Aorta (tissue), 5 donors: Measurements from ENCODE around the gene CLIC4. TPM values are rescaled to one million over a fixed set of nuclear protein-coding genes. Genes with fewer than 3 reads are reported as not detected.
A peak's percentile ranks its signal among the peaks of the same experiment; 100 is the strongest.

Experiments used
- ATAC-seq: fragments of 200-7000 bp; cut with Tn5 transposase; one replicate; pipeline ENCODE4 v1.9.1; 2022; ENCODE audit warnings: moderate library complexity; ENCODE audit not compliant: low FRiP score
- DNase-seq, 2 donors: peaks; one replicate each; pipeline ENCODE4 v3.0.0-alpha.2; 2020
- H3K27ac ChIP-seq, 2 donors: one replicate each; pipeline ENCODE4 v1.5.1; 2013; ENCODE audit warnings: low read length in 2 of 2, mild to moderate bottlenecking in 2 of 2, moderate library complexity in 2 of 2, control low read depth in 1 of 2, inconsistent platforms in 1 of 2, low read depth in 1 of 2
- H3K27me3 ChIP-seq, 2 donors: one replicate each; pipeline ENCODE4 v1.6.1; 2013; ENCODE audit warnings: control low read depth in 1 of 2, low read length in 1 of 2, mild to moderate bottlenecking in 1 of 2, moderate library complexity in 1 of 2; ENCODE audit not compliant: insufficient read depth in 2 of 2, control insufficient read depth in 1 of 2
- H3K36me3 ChIP-seq, 2 donors: one replicate each; pipeline ENCODE4 v1.6.1; 2013; ENCODE audit warnings: control low read depth in 1 of 2, low read length in 1 of 2, mild to moderate bottlenecking in 1 of 2; ENCODE audit not compliant: insufficient read depth in 2 of 2, control insufficient read depth in 1 of 2
- H3K4me1 ChIP-seq, 2 donors: one replicate each; pipeline ENCODE4 v1.6.1; 2013; ENCODE audit warnings: low read length in 2 of 2, control low read depth in 1 of 2, mild to moderate bottlenecking in 1 of 2, moderate library complexity in 1 of 2; ENCODE audit not compliant: insufficient read depth in 2 of 2, control insufficient read depth in 1 of 2
- H3K4me3 ChIP-seq, 2 donors: one replicate each; pipeline ENCODE4 v1.5.1; 2013; ENCODE audit warnings: low read length in 2 of 2, control low read depth in 1 of 2, mild to moderate bottlenecking in 1 of 2
- H3K9me3 ChIP-seq: one replicate; pipeline ENCODE4 v1.6.1; 2013; ENCODE audit warnings: mild to moderate bottlenecking, low read length; ENCODE audit not compliant: control insufficient read depth
- WGBS, 2 donors: extraction: QIAGEN DNeasy Blood & Tissue Kit; methylation state at CpG; one replicate each; pipeline ENCODE4 v1.1.7; 2013; 5-methylcytosine and 5-hydroxymethylcytosine counted together
- intact Hi-C, 2 donors: fragments of 100-400 bp; cut with DNase I; formaldehyde crosslinking; loops; one replicate each; pipeline versions ENCODE4 v1.14.2 to v1.15.0; 2022
- polyA plus RNA-seq, 2 donors: library from polyadenylated mRNA; stranded (reverse); fragments of 200-250 nt; gene quantifications; one replicate each; pipeline ENCODE4 v1.2.3, GENCODE V29; 2013
- total RNA-seq, 2 donors: library from RNA; stranded (reverse); fragmentation: NEBNext Ultra II Directional; extraction: Animal tissue kit (Norgen Biotek cat#: 25700); gene quantifications; one replicate each; pipeline ENCODE4 v1.2.1, GENCODE V29; 2021
- donor health status: healthy with polysubstance abuse.
- donor health status: Bipolar disorder and iron deficiency.
- donor health status: DM: no; HTN: no; CAD: no.
- donor health status: DM: no; HTN: no; CAD: no.
- donor health status: DM: yes; HTN: yes; CAD: no.

The CLIC4 gene
- total and polyA plus RNA-seq, 4 donors: 278 to 941 (median 399) TPM

DNA sequence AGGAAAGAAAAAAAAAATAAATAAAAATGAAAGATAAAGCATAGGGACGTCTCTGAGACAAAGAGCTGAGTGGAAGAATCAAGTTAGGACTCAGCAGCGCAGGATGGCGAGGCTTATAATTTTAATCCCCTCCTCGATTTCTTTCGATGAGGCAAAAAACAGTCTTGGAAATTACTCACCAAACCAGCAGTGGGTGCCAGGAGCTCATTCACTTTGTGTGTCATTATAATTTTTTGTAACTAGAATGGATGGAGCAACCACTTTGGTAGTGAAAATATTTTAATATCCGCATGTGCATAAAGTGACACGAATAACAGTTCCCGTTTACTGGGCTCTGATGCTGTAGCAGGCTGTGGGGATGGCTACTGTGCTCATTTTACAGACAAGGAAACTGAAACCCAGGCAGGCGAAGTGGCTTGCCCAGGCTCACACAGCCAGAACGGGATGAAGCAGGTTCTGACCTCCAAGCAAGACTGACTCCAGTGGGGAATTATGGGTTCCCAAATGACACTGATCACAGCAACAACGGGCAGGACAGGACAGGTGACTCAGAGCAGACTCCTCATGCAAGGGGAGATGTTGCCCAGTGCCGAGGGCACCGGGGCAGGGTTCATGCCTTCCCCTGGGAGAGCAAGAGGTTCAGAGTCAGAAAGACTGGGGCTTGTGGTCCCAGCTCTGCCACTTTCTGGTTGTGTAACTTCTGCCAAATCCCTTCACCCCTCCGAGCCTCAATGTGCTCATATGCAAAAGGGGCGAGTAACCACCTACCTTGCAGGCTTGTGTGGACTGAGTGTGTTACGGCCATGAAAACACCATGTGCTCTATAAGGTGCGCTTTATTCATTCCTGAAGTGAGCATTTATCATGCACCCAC is 121.2 kb downstream of the CLIC4 start:
- H3K4me1 ChIP-seq: no peaks in the 10 kb centered on the region
- intact Hi-C loops: loop anchor here in 1 of 2 donors (10.0 kb wide), 1 partner anchor 168 kb away; no protein-coding TSS in a partner anchor
- 73 to 80% methylated on average over 17 of the region's 17 CpGs for WGBS, 2 donors
- H3K36me3 ChIP-seq: no peaks in the 10 kb centered on the region
- H3K9me3 ChIP-seq: no peaks in the 10 kb centered on the region
- no peak for ATAC-seq
- no peak overlapping the region for H3K27ac ChIP-seq
- DNase-seq: peak in 1 of 2 donors; percentile 28
- no peak overlapping the region for H3K4me3 ChIP-seq
- no peaks in the 10 kb centered on the region for H3K27me3 ChIP-seq

DNA sequence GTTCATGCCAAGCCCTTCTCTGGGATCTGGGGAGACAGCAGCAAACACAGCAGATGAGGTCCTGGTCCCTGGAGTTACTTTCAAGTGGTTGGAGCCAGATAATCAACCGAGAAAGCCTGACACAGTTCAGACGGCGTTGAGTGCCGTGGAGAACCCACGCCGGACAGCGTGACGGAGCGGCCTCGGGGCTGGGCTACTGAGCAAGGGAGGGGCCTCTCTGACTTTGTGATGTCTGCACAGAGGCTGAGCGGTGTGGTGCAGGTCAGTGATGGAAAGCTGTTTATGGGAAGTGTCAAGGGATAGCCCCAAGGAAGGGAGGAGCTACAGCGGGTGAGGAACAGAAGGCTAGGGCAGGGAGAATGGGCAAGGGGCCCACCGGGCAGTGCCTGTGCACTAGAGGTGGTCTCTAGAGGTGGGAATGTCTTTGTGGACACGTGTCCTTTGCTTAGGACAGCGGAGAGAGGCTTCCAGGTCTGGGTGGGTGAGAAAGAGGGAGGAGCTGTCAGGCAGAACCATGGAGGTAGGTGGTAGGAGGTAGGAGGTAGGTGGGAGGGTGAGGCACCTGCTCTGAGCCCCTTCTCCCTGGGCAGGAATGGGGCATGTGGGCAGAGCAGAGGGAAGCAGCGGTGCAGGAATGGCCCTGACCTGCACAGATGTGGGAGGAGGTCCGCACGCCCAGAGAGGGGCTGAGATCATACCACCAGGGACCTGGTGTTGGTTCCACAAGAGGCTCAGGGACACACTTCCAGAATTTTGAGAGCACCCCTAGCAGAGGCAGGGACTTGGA is 122.0 kb downstream of the CLIC4 start:
- DNase-seq (peak in 1 of 2 donors; percentile 58), ATAC-seq (no peak)
- Histone ChIP-seq H3K9me3 (no peaks in the 10 kb centered on the region), H3K4me3 (no peak overlapping the region), H3K36me3 (no peaks in the 10 kb centered on the region), H3K27ac (no peak overlapping the region), H3K27me3 (no peaks in the 10 kb centered on the region), H3K4me1 (no peaks in the 10 kb centered on the region)
- 54 to 58% methylated on average over 18 of the region's 18 CpGs for whole genome bisulfite sequencing, 2 donors
- intact Hi-C loops: loop anchor here in 1 of 2 donors (10.0 kb wide), 1 partner anchor 168 kb away; no protein-coding TSS in a partner anchor

DNA sequence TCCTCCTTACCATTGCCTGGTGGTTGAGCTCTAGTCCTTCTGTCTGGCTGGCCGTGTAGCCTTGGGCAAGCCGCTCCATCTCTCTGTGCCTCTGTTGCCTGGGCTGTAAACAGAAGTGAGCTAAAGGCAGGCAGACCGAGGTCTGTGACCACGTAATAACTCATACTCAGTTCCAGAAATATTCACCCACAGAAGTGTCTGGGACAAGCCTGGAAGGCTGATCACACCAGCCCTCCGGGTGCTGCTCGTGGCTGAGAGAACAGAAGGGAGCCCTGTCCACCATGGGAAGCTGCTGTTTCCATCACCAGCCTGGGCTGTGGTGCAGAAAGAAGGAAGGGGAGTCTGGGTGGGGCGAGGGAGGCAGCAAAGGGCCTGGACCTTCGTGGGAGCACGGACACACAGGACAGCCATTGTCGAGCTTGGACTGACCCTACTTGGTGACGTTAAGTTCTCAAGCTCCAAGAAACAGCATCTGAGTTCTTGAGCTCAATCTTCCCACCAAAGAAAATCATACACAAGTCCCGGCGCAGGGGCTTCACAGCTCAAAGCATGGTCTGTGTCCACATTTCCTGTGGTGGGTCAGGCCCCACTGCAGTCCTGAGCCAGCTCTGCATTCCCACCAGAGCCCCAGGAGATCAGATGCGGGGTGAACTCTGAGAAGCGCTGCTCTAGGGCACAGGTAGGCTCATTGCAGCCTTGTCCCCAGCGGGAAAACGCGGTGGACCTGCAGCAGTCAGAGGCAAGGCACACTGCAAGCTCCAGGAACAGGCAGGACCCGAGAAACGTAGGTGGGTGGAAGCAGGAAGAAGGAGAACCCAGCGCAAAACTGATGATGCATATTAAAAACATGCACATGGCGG is 123.0 kb downstream of the CLIC4 start:
- ATAC-seq (no peak), DNase-seq (peak in 1 of 2 donors; percentile 54)
- Histone ChIP-seq H3K36me3 (no peaks in the 10 kb centered on the region), H3K27me3 (no peaks in the 10 kb centered on the region), H3K27ac (no peak overlapping the region), H3K4me3 (no peak overlapping the region), H3K4me1 (no peaks in the 10 kb centered on the region), H3K9me3 (no peaks in the 10 kb centered on the region)
- WGBS, 2 donors: 70 to 73% methylated on average over 22 of the region's 22 CpGs
- intact Hi-C loops: loop anchor here in 1 of 2 donors (10.0 kb wide), 1 partner anchor 167 kb away; no protein-coding TSS in a partner anchor

DNA sequence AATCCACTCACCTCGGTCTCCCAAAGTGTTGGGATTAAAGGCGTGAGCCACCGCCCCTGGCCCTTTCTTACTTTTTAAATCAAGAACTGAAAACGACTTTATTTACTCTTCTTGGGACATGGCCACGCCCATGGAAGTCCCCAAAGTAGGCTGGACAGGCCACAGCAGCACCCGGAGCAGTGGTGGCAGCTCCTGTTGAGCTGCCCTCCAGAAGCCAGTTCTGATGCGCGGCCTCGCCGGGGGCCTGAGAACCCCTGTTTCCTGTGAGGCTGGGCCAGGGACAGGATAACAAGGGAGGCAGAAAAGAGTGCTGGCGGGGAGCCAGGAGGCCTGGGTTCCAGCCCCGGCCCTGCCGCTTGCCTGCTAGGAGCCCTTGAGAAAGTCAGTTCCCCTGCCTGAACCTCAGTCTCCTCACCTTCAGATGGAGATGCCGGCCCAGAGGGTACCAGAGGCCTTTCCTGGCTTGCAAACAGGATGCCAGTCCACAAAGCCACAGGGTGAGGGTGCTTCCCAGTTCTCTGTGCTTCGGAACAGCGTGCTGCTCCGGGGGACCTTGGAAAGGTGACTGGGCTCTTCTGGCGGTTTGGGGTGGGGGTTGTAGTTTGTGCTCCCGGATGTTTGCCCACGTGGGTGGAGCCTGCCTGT is 125.4 kb downstream of the CLIC4 start:
- DNase-seq (peak in 1 of 2 donors; percentile 76), ATAC-seq (no peak)
- H3K27me3 ChIP-seq: no peaks in the 10 kb centered on the region
- H3K4me1 ChIP-seq: no peaks in the 10 kb centered on the region
- H3K27ac ChIP-seq: no peak overlapping the region
- 68 to 70% methylated on average over 20 of the region's 20 CpGs for WGBS, 2 donors
- intact Hi-C loops: no loop called here
- no peaks in the 10 kb centered on the region for H3K36me3 ChIP-seq
- H3K4me3 ChIP-seq: no peak overlapping the region
- H3K9me3 ChIP-seq: no peaks in the 10 kb centered on the region

DNA sequence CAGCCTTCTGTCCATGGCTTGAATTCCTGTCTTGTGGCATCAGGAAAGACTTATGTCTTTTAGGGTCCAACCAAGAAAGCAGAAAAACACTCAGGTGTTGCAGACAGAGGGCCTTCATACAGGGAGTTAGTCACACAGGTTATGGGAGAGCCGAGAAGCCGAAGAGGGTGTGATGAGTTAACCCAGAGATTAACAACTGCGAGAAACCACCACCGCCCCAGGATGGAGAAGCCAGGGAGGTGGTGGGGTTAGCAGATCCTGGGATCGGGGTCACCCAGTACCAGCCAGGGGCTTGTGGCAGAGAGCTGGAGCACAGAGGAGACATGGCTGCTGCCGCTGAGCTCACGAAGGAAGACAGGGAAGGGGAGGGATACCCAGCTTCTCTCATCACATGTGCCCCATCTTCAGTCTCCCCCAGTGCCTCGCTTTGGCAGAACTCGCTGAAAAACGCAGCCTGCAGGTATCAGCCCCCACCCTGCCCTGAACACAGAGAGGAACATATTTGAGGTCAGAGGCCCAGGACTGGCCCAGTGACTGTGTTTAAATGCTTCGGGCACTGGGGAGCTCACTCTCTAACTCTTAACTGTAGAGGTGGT is 126.2 kb downstream of the CLIC4 start:
- Histone ChIP-seq H3K36me3 (no peaks in the 10 kb centered on the region), H3K4me1 (no peaks in the 10 kb centered on the region), H3K27ac (no peak overlapping the region), H3K4me3 (no peak overlapping the region), H3K27me3 (no peaks in the 10 kb centered on the region), H3K9me3 (no peaks in the 10 kb centered on the region)
- ATAC-seq (no peak), DNase-seq (peak in 1 of 2 donors; percentile 57)
- WGBS, 2 donors: 90 to 92% methylated on average over 11 of the region's 11 CpGs
- intact Hi-C loops: no loop called here

DNA sequence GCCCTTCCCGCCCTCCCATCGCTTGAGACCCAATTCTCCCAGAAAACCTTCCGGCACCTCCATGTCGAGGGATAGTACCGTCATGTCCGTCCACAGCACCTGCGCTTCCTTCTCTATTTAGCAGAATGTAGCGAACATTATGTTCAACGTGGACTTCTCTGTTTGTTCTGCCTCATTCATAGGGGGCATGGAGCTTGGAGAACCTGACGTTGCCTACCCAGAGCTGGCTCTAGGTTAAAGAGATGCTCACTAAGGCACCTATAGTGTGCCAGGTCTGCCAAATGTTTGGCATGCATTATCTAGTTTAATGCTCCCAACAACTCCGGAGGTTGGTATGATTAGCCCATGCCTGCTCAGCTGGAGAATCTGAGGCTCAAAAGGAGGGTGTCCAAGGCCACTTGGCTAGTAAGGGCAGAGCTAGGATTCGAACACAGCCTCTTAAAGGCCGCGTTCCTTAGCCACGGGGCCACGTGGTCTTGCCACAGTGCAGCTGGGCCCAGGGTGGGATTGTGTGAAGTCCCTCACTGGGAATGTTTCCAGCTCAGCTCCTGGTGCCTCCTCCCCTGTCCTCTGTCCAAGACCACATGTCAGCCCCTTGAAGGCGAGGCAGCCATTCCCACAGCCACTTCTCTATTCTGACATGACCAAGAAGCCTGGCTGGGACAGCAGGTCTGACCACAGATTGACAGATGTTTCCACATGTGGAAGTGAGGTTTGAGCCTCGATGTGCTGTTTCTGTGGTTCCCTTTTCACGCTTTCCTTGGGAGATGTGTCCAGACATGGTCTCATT is 127.0 kb downstream of the CLIC4 start:
- intact Hi-C loops: no loop called here
- no peak for ATAC-seq
- 87% methylated on average over 19 of the region's 19 CpGs for WGBS, 2 donors
- Histone ChIP-seq H3K4me1 (no peaks in the 10 kb centered on the region), H3K4me3 (no peak overlapping the region), H3K27ac (no peak overlapping the region), H3K27me3 (no peaks in the 10 kb centered on the region), H3K36me3 (no peaks in the 10 kb centered on the region), H3K9me3 (no peaks in the 10 kb centered on the region)
- peak; percentile 55 to 70 for DNase-seq

DNA sequence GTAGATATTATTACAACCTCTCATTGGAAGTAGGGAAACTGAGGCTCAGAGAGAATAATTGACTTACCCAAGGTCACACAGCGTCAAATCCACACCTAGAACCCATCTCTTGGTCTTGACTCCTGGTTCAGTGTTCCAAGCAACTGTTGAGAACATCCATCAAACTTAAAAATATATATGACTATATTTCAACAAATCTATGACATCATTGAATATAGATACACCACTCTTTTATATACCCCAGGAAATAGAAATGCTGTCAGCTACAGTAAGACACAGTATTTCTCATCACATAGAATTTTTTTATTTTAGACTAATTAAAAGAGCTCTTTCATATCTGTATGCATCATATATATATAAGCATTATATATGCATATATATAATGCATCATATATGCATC is 127.9 kb downstream of the CLIC4 start:
- intact Hi-C loops: no loop called here

More for the DNA sequence above, 127.9 kb downstream of the CLIC4 start:
- Histone ChIP-seq H3K4me3 (no peak overlapping the region), H3K27me3 (no peaks in the 10 kb centered on the region), H3K4me1 (no peaks in the 10 kb centered on the region), H3K36me3 (no peaks in the 10 kb centered on the region), H3K27ac (no peak overlapping the region), H3K9me3 (no peaks in the 10 kb centered on the region)
- WGBS, 2 donors: 74 to 80% methylated on average over 1 of the region's 1 CpG
- no peak for DNase-seq
- ATAC-seq: no peak
